ENCODE results near the gene MAP2.

The MAP2 gene

DNA sequence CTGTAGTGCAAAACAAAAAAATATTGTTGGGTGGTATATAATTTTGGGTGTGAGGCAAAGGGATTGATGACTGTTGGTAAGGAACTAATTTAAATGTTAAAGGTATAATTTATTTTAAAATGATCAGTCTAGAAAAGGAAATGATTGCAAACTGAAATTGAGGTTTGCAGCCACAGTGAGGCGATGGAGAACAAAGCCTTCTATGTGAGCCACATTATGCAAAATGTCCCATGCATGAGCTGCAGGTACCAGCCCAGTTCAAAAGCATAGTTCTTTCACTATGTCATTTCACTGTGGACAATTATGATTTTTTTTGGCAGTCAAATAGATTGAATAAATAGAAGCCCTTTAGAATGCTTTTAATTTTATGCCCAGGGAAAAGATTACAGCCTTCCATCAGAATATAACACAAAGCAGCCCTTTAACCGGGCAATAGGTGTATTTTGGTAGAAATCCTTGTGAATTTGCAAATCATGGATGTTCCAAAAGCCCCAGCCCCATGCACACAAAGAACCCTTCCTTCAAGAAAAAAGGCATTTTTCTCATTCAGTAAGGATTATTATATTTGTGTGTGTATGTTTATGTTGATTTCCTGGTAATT lies 1.7 kb downstream of the MAP2 start:
- DNase-seq = peak; percentile 17

DNA sequence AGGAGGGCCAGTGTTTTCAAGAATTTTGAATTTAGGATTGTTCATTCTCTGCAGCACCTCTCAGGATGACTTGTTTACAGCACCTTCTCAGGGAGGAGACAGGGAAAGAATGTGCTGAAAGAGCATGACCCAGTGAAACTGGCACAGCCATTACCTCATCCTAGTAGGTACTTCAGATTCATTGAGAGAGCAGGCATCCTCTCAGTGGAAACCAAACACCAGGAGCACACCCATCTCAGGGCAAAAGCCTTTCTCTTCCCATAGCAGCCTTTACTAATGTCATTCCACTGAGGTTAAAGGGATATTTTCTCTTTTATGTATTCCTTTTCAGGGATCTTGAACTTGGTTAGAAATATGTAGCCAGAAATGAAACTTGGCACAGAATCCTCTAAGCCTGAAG lies 2.6 kb downstream of the MAP2 start:
- DNase-seq = no peak

DNA sequence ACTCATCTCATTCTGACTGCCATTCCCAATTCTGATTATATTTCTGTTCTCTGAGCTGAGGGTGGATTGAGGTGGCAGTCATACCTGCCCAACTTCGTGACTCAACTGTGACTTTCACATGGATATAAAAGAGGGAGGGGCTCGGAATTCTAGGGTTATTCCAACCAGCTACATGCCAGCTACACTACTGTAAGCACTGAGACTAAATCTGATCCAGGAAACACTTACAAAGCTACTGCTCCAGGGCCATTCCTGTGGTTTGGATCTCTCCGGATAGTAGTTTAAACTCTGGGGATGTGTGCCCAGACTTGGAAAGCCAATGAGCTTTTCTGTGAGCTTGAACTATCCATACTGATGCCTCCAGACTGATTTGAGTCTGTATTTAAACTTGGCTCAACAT lies 7.9 kb downstream of the MAP2 start:
- peak; percentile 6 for DNase-seq

DNA sequence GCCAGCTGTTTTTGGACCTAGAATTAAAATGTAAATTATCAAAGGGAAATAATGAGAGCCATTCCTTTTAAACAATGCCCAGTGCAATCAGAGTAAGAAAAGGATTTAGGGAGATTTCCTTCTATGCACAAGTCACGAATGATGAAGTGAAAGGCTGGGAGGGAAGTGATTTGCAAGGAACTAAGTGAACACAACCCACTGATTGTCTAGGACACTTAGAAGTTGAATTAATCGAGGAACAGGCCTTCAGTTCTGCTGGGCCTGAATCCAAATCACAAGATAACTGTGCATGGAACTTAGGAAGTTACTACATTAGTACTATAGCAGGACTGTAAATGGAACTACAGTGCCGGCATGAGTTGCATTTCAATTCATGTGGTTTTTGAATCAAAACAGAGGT lies 17.7 kb downstream of the MAP2 start:
- DNase-seq = no peak

DNA sequence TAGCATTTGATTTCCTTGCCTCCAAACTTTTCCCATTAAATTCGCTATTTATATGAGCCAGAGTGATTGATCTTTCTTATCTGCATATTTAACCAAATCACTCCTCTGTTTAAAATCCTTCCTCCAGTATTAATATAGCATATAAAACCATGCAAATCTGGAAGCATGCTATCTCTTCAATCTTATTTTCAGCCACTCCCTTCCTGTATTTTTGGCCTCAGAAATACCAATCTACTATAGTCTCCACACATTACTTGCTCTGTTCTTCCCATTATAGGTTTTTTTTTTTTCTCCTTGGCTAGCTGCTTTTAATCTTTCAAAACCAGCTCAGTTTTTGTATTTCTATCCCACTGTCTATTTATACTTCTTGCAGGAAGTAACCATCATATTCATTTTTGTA lies 19.1 kb downstream of the MAP2 start:
- DNase-seq = no peak

DNA sequence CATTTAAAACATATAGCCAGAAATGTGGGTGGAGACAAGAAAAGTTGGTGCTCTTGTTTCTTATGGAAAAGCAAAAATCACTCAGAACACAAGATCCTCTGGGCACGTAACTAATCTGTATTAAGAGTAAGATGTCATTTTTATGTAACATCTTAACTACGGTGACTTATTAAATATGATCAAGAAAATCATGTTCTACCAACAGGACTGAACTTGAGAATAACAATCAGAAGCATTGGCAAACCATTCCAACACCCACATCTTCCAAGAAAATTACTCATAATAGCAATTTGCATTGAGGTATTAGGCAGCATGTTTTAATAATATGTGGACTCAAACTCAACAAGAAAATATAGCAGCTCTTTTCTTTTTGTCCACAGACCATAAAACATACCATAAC lies 21.6 kb downstream of the MAP2 start:
- no peak for DNase-seq

DNA sequence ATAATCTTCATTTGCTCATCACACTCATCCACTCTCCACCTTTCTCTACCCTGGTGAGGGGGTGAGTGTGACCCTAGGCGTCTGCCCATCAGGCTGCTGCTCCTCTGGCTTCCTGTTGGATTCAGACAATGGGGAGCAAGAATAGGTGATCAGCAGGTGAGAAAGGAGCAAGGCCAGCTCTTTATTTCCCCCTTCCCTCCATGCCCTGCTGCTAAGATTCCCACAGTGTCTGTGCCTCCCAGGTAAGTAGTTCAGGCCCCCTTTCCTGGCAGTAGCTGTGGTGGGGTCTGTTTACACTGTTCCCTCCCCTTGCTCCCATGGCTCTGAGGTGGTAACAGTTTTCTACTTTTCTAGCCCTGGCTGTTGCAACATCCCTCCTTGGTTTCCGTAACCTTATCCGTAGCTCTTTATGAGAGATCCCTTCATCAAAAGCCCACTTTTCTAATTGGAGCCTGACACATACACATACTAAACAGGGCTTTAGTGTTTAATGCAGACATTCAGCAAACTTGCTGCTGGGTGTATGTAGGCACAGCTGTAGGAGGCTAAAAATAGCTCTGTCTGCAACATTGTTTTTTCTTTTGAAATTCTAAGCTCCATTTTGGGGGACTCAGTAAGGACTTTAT lies 27.5 kb downstream of the MAP2 start:
- DNase-seq = no peak

DNA sequence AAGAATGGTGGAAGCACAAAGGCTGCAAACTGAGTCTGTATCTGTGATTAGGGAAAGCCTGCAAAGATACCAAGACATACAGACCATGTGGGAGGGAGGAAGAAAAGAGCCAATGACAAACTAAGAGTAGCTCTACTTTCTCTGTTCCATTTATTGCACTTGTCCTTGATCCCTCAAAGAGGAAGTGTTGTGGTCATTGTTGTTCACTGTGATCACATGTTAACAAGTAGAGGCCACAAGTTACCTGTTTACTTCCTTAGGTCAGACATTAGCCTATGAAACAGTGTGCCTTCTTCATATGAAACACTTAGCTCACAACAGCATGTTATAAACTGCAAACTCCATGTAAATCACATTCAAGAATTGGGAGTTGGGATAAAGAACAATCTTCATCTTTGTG lies 32.6 kb downstream of the MAP2 start:
- DNase-seq = no peak

DNA sequence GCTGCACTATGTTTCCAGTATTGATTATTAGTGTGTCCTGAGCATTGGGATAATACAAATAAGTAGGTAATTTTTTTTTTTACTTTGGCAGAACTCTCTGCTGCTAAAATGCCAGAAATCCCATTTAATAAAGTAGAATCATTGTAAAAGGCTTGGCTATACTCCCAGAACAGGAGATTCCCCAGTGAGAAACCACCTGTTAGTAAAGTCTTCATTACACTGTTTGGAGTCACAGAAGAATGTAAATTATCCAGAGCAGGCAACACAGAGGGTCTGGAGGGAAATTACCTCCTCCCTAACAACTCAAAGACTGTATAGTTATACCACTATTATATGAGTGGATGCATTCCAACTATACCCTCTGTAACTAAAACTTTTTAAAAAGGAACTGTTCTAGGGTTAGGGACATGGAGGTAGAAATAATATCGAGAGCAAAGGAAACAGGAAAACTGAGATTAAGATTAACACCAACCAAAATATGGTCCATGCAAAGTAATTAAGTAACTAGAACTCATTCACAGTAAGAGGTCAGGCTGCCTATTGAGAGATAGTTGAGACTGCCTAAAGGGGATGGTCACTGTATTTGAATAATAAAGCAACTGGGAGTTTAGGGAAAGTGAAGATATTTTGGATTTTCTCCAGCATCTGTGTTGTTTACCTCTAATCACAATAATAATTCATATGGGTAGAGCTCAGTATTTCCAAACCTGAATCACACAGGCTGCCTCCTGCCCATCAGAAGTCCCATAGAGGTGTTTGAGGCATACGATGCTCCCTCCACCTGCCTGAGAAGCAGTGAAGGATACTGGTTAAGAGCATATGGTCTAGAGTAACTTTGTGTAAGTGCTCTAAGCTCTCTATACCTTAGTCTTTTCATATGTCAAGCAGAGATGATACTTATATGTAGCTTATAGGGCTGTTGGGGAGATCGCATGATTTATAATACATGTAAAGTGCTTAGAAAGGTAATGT lies 34.4 kb downstream of the MAP2 start:
- DNase-seq = no peak

DNA sequence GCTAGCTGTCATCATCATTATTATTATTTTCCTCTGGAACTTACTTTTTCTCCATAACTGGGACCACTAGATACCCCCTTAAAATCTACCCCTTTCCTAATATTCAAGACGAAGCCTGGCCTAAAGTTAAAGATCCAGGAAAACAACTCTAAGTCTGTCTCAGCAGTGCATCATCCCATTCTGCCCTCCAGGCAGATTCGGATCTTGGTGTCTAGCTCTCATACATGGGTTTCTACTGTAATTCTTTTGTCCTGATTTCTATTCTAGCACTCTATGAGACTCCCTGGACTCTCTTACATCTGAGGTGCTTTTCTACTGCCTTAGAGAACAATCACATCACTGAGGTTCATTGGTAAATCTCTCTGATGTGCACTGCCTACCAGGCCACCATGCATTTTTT lies 35.5 kb downstream of the MAP2 start:
- no peak for DNase-seq

DNA sequence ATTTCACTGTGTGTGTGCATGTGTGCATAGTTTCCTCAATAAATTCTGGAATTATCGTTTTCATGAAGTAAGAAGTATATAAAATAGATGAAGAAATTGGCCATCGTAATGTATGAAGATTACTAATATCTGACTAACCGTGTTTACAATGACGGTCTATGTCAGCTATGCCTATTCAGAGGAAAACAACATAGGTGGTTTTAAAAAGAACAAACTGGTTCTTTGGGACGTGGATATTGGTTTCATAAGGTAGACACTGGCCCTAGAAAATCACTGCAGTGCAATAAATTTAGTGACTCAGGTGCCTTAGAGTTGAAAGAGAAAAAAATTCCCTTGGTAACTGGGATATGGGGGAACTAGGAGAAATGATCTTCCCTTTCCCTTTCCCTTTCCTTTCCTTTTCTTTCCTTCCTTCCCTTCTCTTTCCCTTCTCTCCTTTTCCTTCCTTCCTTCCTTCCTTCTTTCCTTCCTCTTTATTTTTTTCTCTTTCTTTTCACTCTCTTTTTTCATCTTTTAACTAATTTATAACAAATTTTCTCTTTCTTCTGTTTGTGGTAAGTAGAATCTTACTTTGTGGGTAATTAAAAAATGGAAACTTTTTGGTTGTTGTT lies 36.4 kb downstream of the MAP2 start:
- DNase-seq = no peak

DNA sequence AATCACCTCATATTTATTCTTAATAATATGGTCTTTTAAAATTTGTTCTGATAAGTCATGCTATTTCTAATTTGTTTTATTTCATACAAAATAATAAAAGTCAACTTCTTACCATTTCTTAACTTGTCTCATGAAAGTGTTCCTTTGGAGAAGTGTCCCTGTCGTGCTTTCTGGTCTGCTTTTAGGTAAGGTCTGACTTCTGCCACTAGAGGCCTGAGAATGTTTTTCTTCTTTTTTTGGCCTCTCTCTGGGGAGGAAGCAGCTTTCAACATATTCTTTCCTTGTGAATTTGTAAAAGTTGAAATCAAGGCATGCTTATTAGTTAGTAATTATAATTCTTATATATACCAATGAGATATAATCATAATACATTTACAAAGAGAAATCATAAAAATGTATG lies 39.4 kb downstream of the MAP2 start:
- DNase-seq = no peak

DNA sequence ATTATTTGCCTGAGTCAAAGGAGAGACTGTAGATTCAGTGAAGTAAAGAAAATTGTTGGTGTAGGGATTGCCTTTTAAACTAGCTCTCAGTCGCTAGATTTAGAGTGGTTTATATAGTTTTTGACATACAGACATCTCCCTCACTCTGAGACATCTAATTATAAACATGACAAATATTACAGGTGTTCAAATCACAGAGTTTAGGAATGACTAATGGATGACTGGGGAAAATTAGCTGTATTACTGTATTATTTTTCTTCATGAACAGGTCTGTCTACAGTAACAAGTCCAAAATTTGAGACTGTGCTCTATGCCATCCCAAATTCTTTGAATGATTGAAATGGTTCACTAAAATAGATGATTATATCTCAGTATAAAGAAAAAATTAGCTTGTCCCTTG lies 40.0 kb downstream of the MAP2 start:
- no peak for DNase-seq

DNA sequence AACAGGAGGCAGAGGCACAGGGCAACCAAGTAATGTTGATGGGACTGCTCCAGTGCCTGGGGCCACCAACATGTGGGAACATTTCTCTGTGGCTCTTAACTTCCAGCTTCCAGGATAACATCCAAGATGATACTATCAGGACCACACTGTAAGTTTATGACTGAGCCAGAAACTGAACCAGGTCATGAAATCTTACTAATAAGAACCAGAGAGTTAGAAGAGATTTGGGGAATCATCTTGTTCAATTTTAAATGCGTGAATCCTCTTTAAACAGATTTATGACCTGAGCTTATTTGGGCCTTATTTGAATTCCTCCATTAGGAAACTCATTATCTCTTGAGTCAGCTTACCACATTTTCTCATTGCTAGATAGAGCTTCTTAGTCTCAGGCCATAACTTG lies 45.0 kb downstream of the MAP2 start:
- DNase-seq = no peak

DNA sequence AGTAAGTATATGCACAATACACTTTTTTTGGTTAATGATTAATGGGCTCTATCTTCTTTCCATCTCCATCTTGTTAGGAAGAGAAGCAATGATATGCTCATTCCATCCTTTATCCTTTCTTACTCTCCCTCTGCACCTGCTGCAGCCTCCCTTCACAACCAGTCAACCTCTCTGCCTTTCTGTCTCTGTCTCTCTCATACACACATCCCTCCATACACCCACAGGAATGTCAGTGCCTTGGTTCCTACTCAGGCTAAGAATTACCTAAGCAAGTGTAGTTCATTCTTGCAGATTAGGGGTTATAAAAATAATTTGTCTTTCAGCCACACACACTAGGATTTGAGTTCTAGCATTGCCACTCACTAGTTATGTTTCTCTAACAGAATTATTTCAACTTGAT lies 45.6 kb downstream of the MAP2 start:
- DNase-seq = no peak

DNA sequence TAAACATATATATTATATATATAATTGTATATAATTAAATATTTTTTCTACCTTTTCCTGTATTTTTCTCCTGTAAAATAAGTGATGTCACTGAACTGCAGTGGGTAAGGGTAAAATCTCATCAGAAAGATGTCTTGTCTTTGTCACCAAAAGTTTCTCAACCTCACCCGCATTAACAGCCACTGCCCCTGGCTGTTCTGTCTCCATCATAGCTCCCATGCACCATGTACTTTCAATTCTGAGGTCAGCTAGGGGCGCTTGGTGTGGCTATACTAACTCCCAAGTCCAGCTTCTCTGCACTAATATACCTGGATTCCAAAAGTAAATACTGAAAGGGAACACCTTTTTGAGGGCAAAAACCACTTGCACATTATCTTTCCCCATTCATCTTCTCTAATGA lies 46.6 kb downstream of the MAP2 start:
- DNase-seq = no peak

DNA sequence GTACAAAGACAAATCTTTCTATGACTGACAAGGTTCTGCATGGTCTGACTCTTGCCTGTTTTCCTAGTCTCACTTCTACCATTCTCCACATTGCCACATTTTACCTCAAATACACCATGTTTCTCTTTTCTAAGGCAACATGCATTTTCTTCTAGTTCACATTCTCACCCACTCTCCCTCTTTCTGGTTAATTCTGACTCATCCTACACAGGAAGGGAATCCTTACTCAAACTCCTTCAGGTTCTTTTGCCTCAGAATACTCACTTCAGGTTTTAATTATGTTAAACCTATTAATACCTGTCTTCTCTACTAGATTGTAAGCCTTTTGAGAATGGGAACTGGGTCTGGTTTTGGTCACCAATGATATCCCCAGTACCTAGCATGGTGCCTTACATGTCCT lies 47.2 kb downstream of the MAP2 start:
- no peak for DNase-seq

DNA sequence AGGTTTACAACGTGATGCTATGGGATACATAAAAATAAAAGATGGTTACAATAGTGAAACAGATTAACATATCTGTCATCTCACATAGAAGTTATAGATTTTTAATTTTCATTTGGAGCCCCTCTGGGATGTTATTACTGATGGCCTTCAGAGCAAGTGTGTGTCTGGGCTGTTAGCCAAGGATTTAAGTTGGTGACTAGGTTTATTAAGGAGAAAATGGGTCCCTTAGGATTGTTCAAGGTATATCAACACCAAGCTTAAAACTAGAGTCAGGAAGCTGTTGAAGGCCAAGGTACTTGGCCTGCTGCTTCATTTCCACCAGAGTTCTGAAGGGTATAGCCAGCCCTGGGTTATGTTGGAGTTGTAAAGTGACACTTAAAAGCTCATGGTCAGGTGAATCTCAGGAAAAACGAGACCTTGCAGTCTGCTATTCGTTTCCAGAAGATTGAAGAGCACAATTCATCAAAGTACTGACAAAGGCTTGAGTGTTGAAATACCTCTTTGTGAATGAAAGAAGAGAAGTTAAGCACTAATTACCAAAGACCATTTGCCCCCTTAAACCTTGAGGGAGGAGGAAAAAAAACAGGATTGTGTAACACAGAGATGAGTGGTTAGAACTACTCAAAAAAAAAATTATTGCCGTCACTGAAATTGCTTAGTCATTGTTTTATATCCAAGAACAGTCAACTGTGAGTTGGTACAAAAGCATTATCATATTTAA lies 48.4 kb downstream of the MAP2 start:
- no peak for DNase-seq

DNA sequence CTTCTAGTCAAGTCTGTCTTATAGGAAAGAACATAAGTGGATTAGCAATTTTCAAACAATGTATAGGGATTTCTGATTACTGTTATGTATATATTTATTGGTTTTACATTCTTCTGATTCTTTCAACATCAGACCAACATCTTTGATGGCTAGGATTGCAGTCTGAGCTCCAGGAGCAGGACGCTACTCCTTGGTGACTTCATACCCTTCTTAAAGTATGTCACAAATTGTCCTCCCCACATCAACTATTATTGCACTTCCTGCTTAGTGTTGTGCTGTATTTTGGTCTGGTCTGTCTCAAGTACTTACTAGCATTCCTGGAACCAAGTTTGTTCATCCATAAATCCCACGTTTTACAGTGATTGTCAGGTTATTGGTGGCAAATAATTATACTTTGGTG lies 49.0 kb downstream of the MAP2 start:
- no peak for DNase-seq

DNA sequence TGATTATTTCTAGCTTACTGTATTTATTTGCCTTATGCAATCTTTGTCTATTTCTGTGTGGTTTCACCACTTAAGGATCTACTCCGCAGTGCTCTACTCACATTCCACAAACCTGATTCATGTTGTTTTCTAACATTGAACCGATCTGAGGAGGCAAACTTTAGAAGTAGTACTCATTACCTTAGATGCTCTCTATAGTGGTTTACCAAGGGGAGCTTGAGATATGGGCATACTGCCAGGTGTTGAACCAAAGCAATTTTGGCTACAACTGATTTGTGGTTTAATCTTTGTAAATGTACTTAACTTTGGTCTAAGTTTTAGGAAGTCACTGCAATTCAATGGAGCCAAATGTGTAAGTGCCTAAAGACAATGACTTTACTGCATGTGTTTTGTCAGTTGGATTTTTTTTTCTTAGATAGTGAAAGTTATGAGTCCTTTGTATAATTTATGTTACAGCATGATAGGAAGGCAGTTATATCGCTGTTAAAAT lies 50.1 kb downstream of the MAP2 start:
- DNase-seq = peak; percentile 10

DNA sequence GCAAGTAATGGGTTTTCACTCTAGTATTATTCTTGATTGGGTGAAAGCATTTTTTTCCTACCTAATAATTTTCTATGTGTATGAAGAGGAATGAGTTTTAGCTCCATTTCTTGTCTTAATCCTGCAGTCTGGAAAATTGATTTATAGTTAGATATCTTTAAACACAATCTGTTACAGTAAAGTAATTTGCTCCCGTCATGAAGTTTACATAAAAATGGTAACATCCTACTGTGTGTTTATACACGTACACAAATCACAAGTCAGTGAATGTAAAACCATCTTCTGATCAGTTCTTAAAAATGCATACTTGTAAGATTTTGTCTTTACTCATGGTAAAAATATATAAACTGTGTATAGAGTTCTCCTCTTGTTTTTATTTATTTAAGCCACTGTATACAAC lies 51.1 kb downstream of the MAP2 start:
- no peak for DNase-seq

DNA sequence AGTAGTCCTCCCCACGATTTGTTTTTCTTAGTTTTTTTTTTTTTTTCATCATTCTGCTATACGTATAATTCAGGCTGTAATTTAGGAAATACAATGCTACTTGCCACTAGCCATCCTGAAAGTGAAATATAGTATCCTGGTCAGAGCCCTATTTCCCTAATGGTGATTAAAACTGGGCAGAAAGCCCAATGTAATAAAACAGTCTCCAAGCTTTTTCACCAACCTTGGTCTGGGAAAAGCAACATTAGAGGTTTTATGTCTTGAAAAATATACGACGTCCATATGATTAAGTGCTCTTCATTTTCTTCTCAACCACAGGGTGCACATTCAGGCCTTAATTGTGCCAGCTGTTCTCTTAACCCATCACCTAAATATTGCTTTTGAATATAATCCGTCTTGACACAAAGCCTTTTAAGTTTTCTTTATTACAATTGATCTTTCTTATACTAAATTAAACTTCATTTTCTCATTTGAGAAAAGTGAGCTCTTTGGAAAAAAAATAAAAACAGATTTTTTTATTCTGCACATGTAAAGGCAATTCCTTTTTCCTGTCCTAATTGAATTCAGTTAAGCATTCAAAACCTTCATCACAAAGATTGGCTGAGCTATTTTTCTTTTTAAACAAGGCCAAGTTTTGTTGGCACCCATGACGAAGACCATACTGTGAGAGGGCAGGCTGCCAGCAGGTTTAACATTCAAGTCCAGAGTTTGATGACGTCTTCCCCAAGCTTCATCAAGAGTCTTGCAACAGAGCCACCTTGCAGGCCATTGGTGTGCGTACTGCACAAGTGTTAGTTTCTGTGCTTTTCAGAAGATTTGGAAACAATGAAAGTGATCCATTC lies 52.7 kb downstream of the MAP2 start:
- no peak for DNase-seq
